ENCODE results near the gene FAM107A.
"Not testable (repeated sequence)": the region's sequence is repeated elsewhere in the genome, so short reads cannot be mapped to it uniquely, and the experiment has no call there.

The FAM107A gene

GRCh38 chr3:58535531-58536500, 41.4 kb downstream of the FAM107A start:
- DNase-seq, result no peak

GRCh38 chr3:58534592-58535494, 42.3 kb downstream of the FAM107A start:
- DNase-seq, result no peak

GRCh38 chr3:58532794-58533220, 44.4 kb downstream of the FAM107A start:
- no peak for DNase-seq

- DNase-seq, result no peak
Observed at GRCh38 chr3:58531956-58532355, 45.2 kb downstream of the FAM107A start.

GRCh38 chr3:58531555-58531954, 45.6 kb downstream of the FAM107A start:
- no peak for DNase-seq

- DNase-seq, result no peak
Observed at GRCh38 chr3:58530354-58530865, 46.8 kb downstream of the FAM107A start.

GRCh38 chr3:58529516-58530353, 47.5 kb downstream of the FAM107A start:
- DNase-seq, result no peak

GRCh38 chr3:58528629-58529028, 48.6 kb downstream of the FAM107A start:
- DNase-seq, result no peak

- not testable (repeated sequence) for DNase-seq
Observed at GRCh38 chr3:58527440-58527839, 49.8 kb downstream of the FAM107A start.

GRCh38 chr3:58526515-58526957, 50.7 kb downstream of the FAM107A start:
- DNase-seq, result no peak

- no peak for DNase-seq
Observed at GRCh38 chr3:58524326-58524888, 52.8 kb downstream of the FAM107A start.

- no peak for DNase-seq
Observed at GRCh38 chr3:58522759-58523425, 54.3 kb downstream of the FAM107A start.

GRCh38 chr3:58521917-58522631, 55.1 kb downstream of the FAM107A start:
- no peak for DNase-seq

GRCh38 chr3:58521336-58521670, 55.9 kb downstream of the FAM107A start:
- DNase-seq, result no peak

- no peak for DNase-seq
Observed at GRCh38 chr3:58520403-58521335, 56.5 kb downstream of the FAM107A start.

- no peak for DNase-seq
Observed at GRCh38 chr3:58519668-58520402, 57.4 kb downstream of the FAM107A start.

GRCh38 chr3:58518291-58518789, 58.9 kb downstream of the FAM107A start:
- peak; percentile 92 for DNase-seq

- DNase-seq, result no peak
Observed at GRCh38 chr3:58514405-58514804, 62.8 kb downstream of the FAM107A start.

Data from NCI-H524 treated with DMSO at 0.1 percent for 48 hours (cell line).